Keratinocyte (primary cell): ENCODE data around the gene TMEM151A. TPM values are rescaled to one million over a fixed set of nuclear protein-coding genes. Genes with fewer than 3 reads are reported as not detected.

ENCODE experiments used
- DNase-seq: peaks from one replicate; pipeline ENCODE4 v3.0.0-alpha.2; 2011; ENCODE audit warnings: low read depth, missing footprints, low spot score
- FAIRE-seq: peaks from 2 replicates; lab custom pipeline; 2011; peaks lifted over from hg19 to GRCh38; lab: Jason Lieb, UNC
- H2AFZ ChIP-seq: 2 replicates; pipeline ENCODE4 v1.6.0; 2012; ENCODE audit warnings: low read length, control low read depth, inconsistent platforms; ENCODE audit not compliant: control insufficient read depth
- H3K27ac ChIP-seq: 2 replicates; pipeline ENCODE4 v1.5.1; 2011; ENCODE audit warnings: low read length; ENCODE audit not compliant: control insufficient read depth, insufficient read depth
- H3K27me3 ChIP-seq: 3 replicates; pipeline ENCODE4 v1.6.0; 2011; ENCODE audit warnings: low read length; ENCODE audit not compliant: control insufficient read depth, insufficient read depth; ENCODE audit errors: extremely low read depth
- H3K36me3 ChIP-seq, 2 experiments: 2 replicates in 1 of 2; 3 replicates in 1 of 2; pipeline ENCODE4 v1.5.1; 2011; ENCODE audit warnings: low read length in 2 of 2, mild to moderate bottlenecking in 1 of 2; ENCODE audit not compliant: control insufficient read depth in 2 of 2, insufficient read depth in 2 of 2; ENCODE audit errors: extremely low read depth in 1 of 2
- H3K4me1 ChIP-seq: 3 replicates; pipeline ENCODE4 v1.5.1; 2011; ENCODE audit warnings: low read length; ENCODE audit not compliant: control insufficient read depth, insufficient read depth; ENCODE audit errors: extremely low read depth
- H3K4me2 ChIP-seq: 3 replicates; pipeline ENCODE4 v1.6.0; 2011; ENCODE audit warnings: low read depth, low read length; ENCODE audit not compliant: control insufficient read depth, insufficient read depth; ENCODE audit errors: extremely low read depth
- H3K4me3 ChIP-seq, 3 experiments: fragments of 200-600 bp in 1 of 3; sonication (generic) in 1 of 3; 2 replicates in 2 of 3; 3 replicates in 1 of 3; pipeline ENCODE4 v1.5.1; 2011 to 2016; ENCODE audit warnings: low read length in 3 of 3, mild to moderate bottlenecking in 3 of 3, control low read depth in 2 of 3, inconsistent platforms in 1 of 3, low read depth in 1 of 3, mixed read lengths in 1 of 3, mixed run types in 1 of 3, moderate library complexity in 1 of 3; ENCODE audit not compliant: control insufficient read depth in 2 of 3, insufficient read depth in 2 of 3; ENCODE audit errors: extremely low read depth in 1 of 3
- H3K79me2 ChIP-seq: 2 replicates; pipeline ENCODE4 v1.6.0; 2012; ENCODE audit warnings: low read length; ENCODE audit not compliant: control insufficient read depth, insufficient read depth
- H3K9ac ChIP-seq: 3 replicates; pipeline ENCODE4 v1.6.0; 2011; ENCODE audit warnings: low read length; ENCODE audit not compliant: control insufficient read depth, insufficient read depth; ENCODE audit errors: extremely low read depth
- H3K9me1 ChIP-seq: 3 replicates; pipeline ENCODE4 v1.6.0; 2011; ENCODE audit warnings: low read length; ENCODE audit not compliant: control insufficient read depth, insufficient read depth; ENCODE audit errors: extremely low read depth
- H3K9me3 ChIP-seq: 2 replicates; pipeline ENCODE4 v1.5.1; 2012; ENCODE audit warnings: low read depth, low read length; ENCODE audit not compliant: control insufficient read depth
- H4K20me1 ChIP-seq: 3 replicates; pipeline ENCODE4 v1.6.0; 2011; ENCODE audit warnings: low read length; ENCODE audit not compliant: control insufficient read depth, insufficient read depth; ENCODE audit errors: extremely low read depth
- EZH2 ChIP-seq: IDR thresholded peaks from one replicate; pipeline ENCODE4 v1.6.1; 2012; ENCODE audit warnings: inconsistent platforms, mild to moderate bottlenecking, low read length, moderate library complexity
- dilution Hi-C: fragments of 300-500 bp; cut with MboI; formaldehyde crosslinking; loops from one replicate; pipeline ENCODE4 v1.7.0; 2020; ENCODE audit warnings: low sequenced_read_pairs; ENCODE audit not compliant: extremely low pct_ligation_motif_present
- polyA plus RNA-seq, 5 experiments: library from polyadenylated mRNA; depleted of rRNA in 3 of 5; stranded (reverse) in 3 of 5; stranded (forward) in 1 of 5; unstranded in 1 of 5; fragments of >200 nt; gene quantifications; 1 replicate in 1 of 5; 2 replicates in 3 of 5; 3 replicates in 1 of 5; pipeline versions ENCODE4 v1.2.1 to v1.2.3, GENCODE V29; 2011 to 2012; ENCODE audit warnings: missing spikeins in 2 of 5, low read depth in 1 of 5, low replicate concordance in 1 of 5
- TF ChIP-seq, protein P1 (sequence below), 3 experiments: IDR thresholded peaks in 1 of 3; conservative IDR thresholded peaks in 1 of 3; optimal IDR thresholded peaks in 1 of 3; 2 replicates in 2 of 3; 3 replicates in 1 of 3; pipeline versions ENCODE3 to v1.5.1; 2011; ENCODE audit warnings: low read length in 3 of 3, mild to moderate bottlenecking in 3 of 3, moderate library complexity in 2 of 3, control low read depth in 1 of 3, inconsistent platforms in 1 of 3; ENCODE audit not compliant: insufficient read depth in 2 of 3; ENCODE audit errors: extremely low read depth in 1 of 3

The TMEM151A gene
- polyA plus RNA-seq, 1 donor (not counting 4 experiments of a cell fraction or from before 2014, with no cell fraction given) = not detected

DNA sequence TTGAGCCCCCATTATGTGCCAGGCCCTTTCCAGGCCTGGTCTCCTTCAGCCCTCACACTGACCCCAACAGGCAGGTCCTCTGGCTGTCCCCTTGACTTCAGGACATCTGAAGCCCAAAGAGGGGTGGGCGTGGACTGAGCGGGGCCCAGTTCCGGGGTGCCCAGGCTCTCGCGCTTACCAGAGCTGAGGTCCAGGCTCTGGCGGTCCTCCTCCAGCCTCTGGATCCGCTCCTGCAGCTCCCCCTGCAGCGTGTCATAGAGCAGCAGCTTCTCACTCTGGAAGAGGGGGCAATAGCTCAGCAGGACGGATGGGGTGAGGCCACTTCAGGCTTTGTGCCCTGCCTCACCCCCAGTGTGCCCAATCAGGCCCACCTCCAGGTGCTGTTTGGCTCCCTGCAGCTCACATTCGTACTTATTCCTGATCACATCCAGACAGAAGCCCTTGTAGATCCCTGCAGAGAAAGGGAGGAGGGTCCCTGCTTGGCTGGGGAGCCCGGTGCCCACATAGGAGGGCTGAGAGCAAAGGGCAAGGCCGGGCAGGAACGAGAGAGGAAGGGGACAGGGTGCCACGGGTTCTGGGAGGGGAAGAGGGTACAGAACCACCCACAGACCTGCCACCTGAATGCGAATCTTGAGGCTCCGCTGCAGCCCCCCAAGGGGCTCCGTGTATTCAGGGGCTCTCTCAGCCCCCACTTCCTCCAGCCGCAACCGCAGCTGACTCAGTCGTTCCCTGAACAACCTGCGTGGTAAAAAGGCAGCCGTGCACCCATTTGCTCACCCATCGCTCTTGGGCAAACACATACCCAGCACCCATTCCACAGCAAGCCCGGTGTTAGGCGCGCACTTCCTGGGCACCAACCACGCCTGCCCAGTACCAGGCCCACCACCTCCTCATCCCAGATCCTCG lies 49.2 kb downstream of the TMEM151A start:
- peaks cover 19 to 31% of the 10 kb centered on the region in 2 experiments for H3K36me3 ChIP-seq
- H3K4me2 ChIP-seq = no peak overlapping the region
- no peak overlapping the region for H3K9ac ChIP-seq
- H3K27me3 ChIP-seq = no peaks in the 10 kb centered on the region
- H3K9me1 ChIP-seq = peaks cover 6% of the 10 kb centered on the region
- DNase-seq = no peak
- TF ChIP-seq, protein P1, sequence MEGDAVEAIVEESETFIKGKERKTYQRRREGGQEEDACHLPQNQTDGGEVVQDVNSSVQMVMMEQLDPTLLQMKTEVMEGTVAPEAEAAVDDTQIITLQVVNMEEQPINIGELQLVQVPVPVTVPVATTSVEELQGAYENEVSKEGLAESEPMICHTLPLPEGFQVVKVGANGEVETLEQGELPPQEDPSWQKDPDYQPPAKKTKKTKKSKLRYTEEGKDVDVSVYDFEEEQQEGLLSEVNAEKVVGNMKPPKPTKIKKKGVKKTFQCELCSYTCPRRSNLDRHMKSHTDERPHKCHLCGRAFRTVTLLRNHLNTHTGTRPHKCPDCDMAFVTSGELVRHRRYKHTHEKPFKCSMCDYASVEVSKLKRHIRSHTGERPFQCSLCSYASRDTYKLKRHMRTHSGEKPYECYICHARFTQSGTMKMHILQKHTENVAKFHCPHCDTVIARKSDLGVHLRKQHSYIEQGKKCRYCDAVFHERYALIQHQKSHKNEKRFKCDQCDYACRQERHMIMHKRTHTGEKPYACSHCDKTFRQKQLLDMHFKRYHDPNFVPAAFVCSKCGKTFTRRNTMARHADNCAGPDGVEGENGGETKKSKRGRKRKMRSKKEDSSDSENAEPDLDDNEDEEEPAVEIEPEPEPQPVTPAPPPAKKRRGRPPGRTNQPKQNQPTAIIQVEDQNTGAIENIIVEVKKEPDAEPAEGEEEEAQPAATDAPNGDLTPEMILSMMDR (optimal IDR thresholded peaks at IDR 0.05 in 1 of 3, IDR thresholded peaks at IDR 0.05 in 1 of 3, conservative IDR thresholded peaks at IDR 0.05 in 1 of 3; ENCODE audit: extremely low read depth in 1 of 3, insufficient read depth in 2 of 3, low read length in 3 of 3) = no peak
- no peak for TF ChIP-seq EZH2
- no peaks in the 10 kb centered on the region for H4K20me1 ChIP-seq
- peaks cover 53% of the 10 kb centered on the region for H3K4me1 ChIP-seq
- peaks cover 26% of the 10 kb centered on the region for H3K79me2 ChIP-seq
- H3K9me3 ChIP-seq = no peaks in the 10 kb centered on the region
- no peak overlapping the region for H2AFZ ChIP-seq
- no peak for FAIRE-seq
- H3K4me3 ChIP-seq = no peak overlapping the region
- dilution Hi-C loops = no loop called here
- H3K27ac ChIP-seq = no peak overlapping the region

GRCh38 chr11:66341502-66342126 lies 49.9 kb downstream of the TMEM151A start:
- H3K9ac ChIP-seq = no peak overlapping the region

More at GRCh38 chr11:66341502-66342126, 49.9 kb downstream of the TMEM151A start:
- dilution Hi-C loops = no loop called here
- Histone ChIP-seq H3K4me3 (no peak overlapping the region), H3K27ac (no peak overlapping the region), H3K36me3 (peaks cover 19 to 31% of the 10 kb centered on the region in 2 experiments), H3K4me1 (peaks cover 57% of the 10 kb centered on the region), H3K79me2 (peaks cover 29% of the 10 kb centered on the region), H3K27me3 (no peaks in the 10 kb centered on the region), H4K20me1 (no peaks in the 10 kb centered on the region), H3K4me2 (no peak overlapping the region), H2AFZ (no peak overlapping the region), H3K9me1 (peaks cover 5% of the 10 kb centered on the region), H3K9me3 (no peaks in the 10 kb centered on the region)
- TF ChIP-seq EZH2 = no peak
- TF ChIP-seq, protein P1 (optimal IDR thresholded peaks at IDR 0.05 in 1 of 3, IDR thresholded peaks at IDR 0.05 in 1 of 3, conservative IDR thresholded peaks at IDR 0.05 in 1 of 3; ENCODE audit: extremely low read depth in 1 of 3, insufficient read depth in 2 of 3, low read length in 3 of 3) = no peak
- FAIRE-seq (no peak), DNase-seq (no peak)
